Measurements from ENCODE around the gene PIK3C3.

DNA sequence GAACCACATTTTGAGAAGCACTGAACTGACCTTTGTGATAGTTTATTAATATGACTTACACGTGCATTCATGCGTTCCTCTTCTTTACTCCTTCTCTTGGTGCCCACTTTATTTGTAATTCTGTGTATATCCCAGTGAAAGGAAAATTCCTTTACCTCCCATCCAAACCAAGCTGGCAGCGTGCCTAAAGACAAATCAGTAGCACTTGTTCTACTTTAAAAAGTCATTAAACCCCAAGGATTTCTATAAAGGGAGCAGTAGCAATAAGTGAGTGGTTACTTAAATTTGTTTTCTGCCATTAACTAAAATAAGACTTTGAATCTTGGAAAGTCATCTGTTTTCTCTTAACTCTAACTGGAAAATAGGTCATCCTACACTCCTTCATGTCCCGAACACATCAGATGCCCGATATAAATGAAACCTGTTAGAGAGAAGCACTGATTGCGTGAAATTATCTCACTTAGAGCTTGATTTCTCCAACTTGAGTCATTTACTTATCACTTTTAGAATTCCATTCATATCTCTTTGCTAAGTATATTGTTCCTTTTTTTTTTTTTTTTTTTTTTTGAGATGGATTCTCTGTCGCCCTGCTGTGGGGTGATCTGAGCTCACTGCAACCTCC lies 10.7 kb downstream of the PIK3C3 start:
- TF ChIP-seq, protein P1, sequence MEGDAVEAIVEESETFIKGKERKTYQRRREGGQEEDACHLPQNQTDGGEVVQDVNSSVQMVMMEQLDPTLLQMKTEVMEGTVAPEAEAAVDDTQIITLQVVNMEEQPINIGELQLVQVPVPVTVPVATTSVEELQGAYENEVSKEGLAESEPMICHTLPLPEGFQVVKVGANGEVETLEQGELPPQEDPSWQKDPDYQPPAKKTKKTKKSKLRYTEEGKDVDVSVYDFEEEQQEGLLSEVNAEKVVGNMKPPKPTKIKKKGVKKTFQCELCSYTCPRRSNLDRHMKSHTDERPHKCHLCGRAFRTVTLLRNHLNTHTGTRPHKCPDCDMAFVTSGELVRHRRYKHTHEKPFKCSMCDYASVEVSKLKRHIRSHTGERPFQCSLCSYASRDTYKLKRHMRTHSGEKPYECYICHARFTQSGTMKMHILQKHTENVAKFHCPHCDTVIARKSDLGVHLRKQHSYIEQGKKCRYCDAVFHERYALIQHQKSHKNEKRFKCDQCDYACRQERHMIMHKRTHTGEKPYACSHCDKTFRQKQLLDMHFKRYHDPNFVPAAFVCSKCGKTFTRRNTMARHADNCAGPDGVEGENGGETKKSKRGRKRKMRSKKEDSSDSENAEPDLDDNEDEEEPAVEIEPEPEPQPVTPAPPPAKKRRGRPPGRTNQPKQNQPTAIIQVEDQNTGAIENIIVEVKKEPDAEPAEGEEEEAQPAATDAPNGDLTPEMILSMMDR (IDR thresholded peaks at IDR 0.05) = no peak
- TF ChIP-seq POLR2A (IDR thresholded peaks at IDR 0.05) = no peak

All from right lobe of liver (tissue), 4 donors.